Mammary epithelial cell (primary cell): ENCODE data around the gene PAK6.

Experiments
- EZH2 ChIP-seq: IDR thresholded peaks from 2 replicates; pipeline ENCODE4 v1.6.1; 2012; ENCODE audit warnings: low read length, inconsistent platforms, borderline replicate concordance
- TF ChIP-seq, protein P1 (sequence below), 2 donors: IDR thresholded peaks in 1 of 2; conservative IDR thresholded peaks in 1 of 2; 2 replicates each; pipeline ENCODE4 v1.5.1; 2011 to 2012; ENCODE audit warnings: inconsistent platforms in 2 of 2, low read length in 2 of 2, mild to moderate bottlenecking in 2 of 2, control low read depth in 1 of 2, low read depth in 1 of 2; ENCODE audit not compliant: insufficient read depth in 1 of 2; ENCODE audit errors: extremely low read depth in 1 of 2

DNA sequence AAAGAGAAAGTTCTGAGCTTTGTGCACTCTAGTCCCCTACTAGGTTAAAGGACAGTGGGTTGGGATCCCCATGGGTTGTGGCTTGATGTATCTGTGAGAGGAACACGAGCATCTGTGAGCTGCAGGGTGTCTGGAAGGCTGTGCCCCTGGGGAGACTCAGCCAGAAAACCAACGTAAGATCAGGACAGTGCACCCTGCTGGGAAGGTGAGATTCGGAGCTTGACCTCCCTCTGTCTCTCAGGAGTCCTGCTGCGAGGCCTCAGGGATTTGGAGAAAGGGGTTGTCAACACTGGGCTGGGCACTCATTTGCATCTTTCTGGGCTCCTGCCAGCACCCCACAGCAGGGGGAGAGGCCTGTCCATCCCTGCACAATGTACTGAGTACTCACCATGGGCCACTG lies 28.8 kb downstream of the PAK6 start:
- TF ChIP-seq, protein P1, sequence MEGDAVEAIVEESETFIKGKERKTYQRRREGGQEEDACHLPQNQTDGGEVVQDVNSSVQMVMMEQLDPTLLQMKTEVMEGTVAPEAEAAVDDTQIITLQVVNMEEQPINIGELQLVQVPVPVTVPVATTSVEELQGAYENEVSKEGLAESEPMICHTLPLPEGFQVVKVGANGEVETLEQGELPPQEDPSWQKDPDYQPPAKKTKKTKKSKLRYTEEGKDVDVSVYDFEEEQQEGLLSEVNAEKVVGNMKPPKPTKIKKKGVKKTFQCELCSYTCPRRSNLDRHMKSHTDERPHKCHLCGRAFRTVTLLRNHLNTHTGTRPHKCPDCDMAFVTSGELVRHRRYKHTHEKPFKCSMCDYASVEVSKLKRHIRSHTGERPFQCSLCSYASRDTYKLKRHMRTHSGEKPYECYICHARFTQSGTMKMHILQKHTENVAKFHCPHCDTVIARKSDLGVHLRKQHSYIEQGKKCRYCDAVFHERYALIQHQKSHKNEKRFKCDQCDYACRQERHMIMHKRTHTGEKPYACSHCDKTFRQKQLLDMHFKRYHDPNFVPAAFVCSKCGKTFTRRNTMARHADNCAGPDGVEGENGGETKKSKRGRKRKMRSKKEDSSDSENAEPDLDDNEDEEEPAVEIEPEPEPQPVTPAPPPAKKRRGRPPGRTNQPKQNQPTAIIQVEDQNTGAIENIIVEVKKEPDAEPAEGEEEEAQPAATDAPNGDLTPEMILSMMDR (conservative IDR thresholded peaks at IDR 0.05 in 1 of 2, IDR thresholded peaks at IDR 0.05 in 1 of 2; ENCODE audit: extremely low read depth in 1 of 2, insufficient read depth in 1 of 2, low read depth in 1 of 2, low read length in 2 of 2): no peak
- no peak for TF ChIP-seq EZH2
